GM21723 (cell line): Measurements from ENCODE around the gene HSPA2.
"Not testable (repeated sequence)": the region's sequence is repeated elsewhere in the genome, so short reads cannot be mapped to it uniquely, and the experiment has no call there.

ENCODE experiments used
- ATAC-seq: cut with Tn5 transposase; IDR thresholded peaks from one replicate; pipeline ENCODE4 v1.9.1; 2021; ENCODE audit warnings: mild to moderate bottlenecking, moderate library complexity; ENCODE audit not compliant: unreplicated experiment

Gene HSPA2

GRCh38 chr14:64513271-64513670, 27.3 kb upstream of the HSPA2 start:
- no peak for ATAC-seq

GRCh38 chr14:64515053-64515452, 25.5 kb upstream of the HSPA2 start:
- no peak for ATAC-seq

GRCh38 chr14:64516969-64517368, 23.6 kb upstream of the HSPA2 start:
- no peak for ATAC-seq

- ATAC-seq: not testable (repeated sequence)
Measured at GRCh38 chr14:64517667-64518066, 22.9 kb upstream of the HSPA2 start.

- no peak for ATAC-seq
Measured at GRCh38 chr14:64518229-64518628, 22.3 kb upstream of the HSPA2 start.

GRCh38 chr14:64520699-64521098, 19.8 kb upstream of the HSPA2 start:
- ATAC-seq: no peak

GRCh38 chr14:64522591-64523355, 17.8 kb upstream of the HSPA2 start:
- ATAC-seq: no peak

- ATAC-seq: no peak
Measured at GRCh38 chr14:64525354-64525753, 15.2 kb upstream of the HSPA2 start.

- ATAC-seq: no peak
Measured at GRCh38 chr14:64531567-64531966, 9.0 kb upstream of the HSPA2 start.

GRCh38 chr14:64536488-64537245, 3.9 kb upstream of the HSPA2 start:
- no peak for ATAC-seq

- no peak for ATAC-seq
Measured at GRCh38 chr14:64541261-64541971, 875 bp downstream of the HSPA2 start.

GRCh38 chr14:64541972-64542835, 1.7 kb downstream of the HSPA2 start:
- ATAC-seq: no peak

GRCh38 chr14:64542836-64543201, 2.3 kb downstream of the HSPA2 start:
- ATAC-seq: no peak

- no peak for ATAC-seq
Measured at GRCh38 chr14:64544607-64545312, 4.2 kb downstream of the HSPA2 start.

- no peak for ATAC-seq
Measured at GRCh38 chr14:64549016-64549415, 8.5 kb downstream of the HSPA2 start.

- ATAC-seq: no peak
Measured at GRCh38 chr14:64549791-64550620, 9.5 kb downstream of the HSPA2 start, which contains the start of gene PPP1R36. PPP1R36 (plus strand) TSS chr14:64549961; CDS start chr14:64549998, 37 bp downstream.

- no peak for ATAC-seq
Measured at GRCh38 chr14:64550621-64551333, 10.2 kb downstream of the HSPA2 start.

- no peak for ATAC-seq
Measured at GRCh38 chr14:64554556-64554955, 14.0 kb downstream of the HSPA2 start.

GRCh38 chr14:64556526-64556925, 16.0 kb downstream of the HSPA2 start:
- no peak for ATAC-seq
